Kidney (tissue), 14 donors: ENCODE results near the gene ASGR1. TPM values are rescaled to one million over a fixed set of nuclear protein-coding genes. Genes with fewer than 3 reads are reported as not detected.

Experiments used
- DNase-seq, 5 donors: peaks; one replicate each; pipeline ENCODE4 v3.0.0-alpha.2; 2013 to 2020
- FAIRE-seq: peaks from 2 replicates; lab custom pipeline; 2012; peaks lifted over from hg19 to GRCh38; lab: Jason Lieb, UNC
- H3K27ac ChIP-seq, 2 donors: one replicate each; pipeline ENCODE4 v1.7.0; 2013; ENCODE audit warnings: low read depth in 2 of 2, low read length in 2 of 2, inconsistent platforms in 1 of 2
- H3K27me3 ChIP-seq: one replicate; pipeline ENCODE4 v1.7.1; 2013; ENCODE audit warnings: low read length, inconsistent platforms; ENCODE audit not compliant: control insufficient read depth, insufficient read depth
- H3K36me3 ChIP-seq, 3 donors: one replicate each; pipeline versions ENCODE4 v1.7.0 to v1.7.1; 2013; ENCODE audit warnings: low read length in 3 of 3, control low read depth in 1 of 3, inconsistent platforms in 1 of 3; ENCODE audit not compliant: insufficient read depth in 3 of 3, control insufficient read depth in 2 of 3
- H3K4me1 ChIP-seq, 3 donors: one replicate each; pipeline versions ENCODE4 v1.7.0 to v1.7.1; 2013; ENCODE audit warnings: low read length in 3 of 3, inconsistent platforms in 1 of 3, low read depth in 1 of 3; ENCODE audit not compliant: control insufficient read depth in 2 of 3, insufficient read depth in 2 of 3
- H3K4me3 ChIP-seq, 3 donors: one replicate each; pipeline versions ENCODE4 v1.7.0 to v1.8.1; 2013; ENCODE audit warnings: low read length in 3 of 3, control low read depth in 1 of 3, inconsistent platforms in 1 of 3
- H3K9ac ChIP-seq, 3 donors: one replicate each; pipeline versions ENCODE4 v1.7.0 to v1.7.1; 2013; ENCODE audit warnings: low read length in 3 of 3, control low read depth in 1 of 3, inconsistent platforms in 1 of 3
- H3K9me3 ChIP-seq, 3 donors: one replicate each; pipeline versions ENCODE4 v1.7.0 to v1.7.1; 2013; ENCODE audit warnings: low read length in 3 of 3, control low read depth in 1 of 3, inconsistent platforms in 1 of 3; ENCODE audit not compliant: control insufficient read depth in 2 of 3, insufficient read depth in 1 of 3
- intact Hi-C: fragments of 100-400 bp; cut with DNase I; formaldehyde crosslinking; loops from one replicate; pipeline ENCODE4 v1.11.1; 2022
- polyA plus RNA-seq: library from polyadenylated mRNA; stranded (reverse); fragments of 350-450 nt; fragmentation: Illumina TruSeq; extraction: RNeasy Lipid Tissue Mini Kit (QIAGEN cat#74804); gene quantifications from one replicate; pipeline ENCODE4 v1.2.3, GENCODE V29; 2014; ENCODE audit warnings: low read depth, low replicate concordance; ENCODE audit not compliant: insufficient read depth
- total RNA-seq: library from RNA; stranded (reverse); fragmentation: NEBNext Ultra II Directional; extraction: Animal tissue kit (Norgen Biotek cat#: 25700); gene quantifications from one replicate; pipeline ENCODE4 v1.2.1, GENCODE V29; 2021
- TF ChIP-seq, protein P1 (sequence below): IDR thresholded peaks from 3 replicates; pipeline ENCODE4 v1.5.1; 2012; ENCODE audit warnings: mild to moderate bottlenecking, moderate library complexity, borderline replicate concordance; ENCODE audit not compliant: insufficient read depth; ENCODE audit errors: extremely low read depth
- donor health status: control.
- donor health status: control.
- donor health status: control.
- donor health status: control.
- donor health status: control.
- donor health status: DM: yes; HTN: yes; CAD: no.
- donor health status: Normal renal cell carcinoma (clear cell type).

ASGR1 gene
- total and polyA plus RNA-seq, 2 donors from 2014 or later = 1.4 to 2.1 TPM

DNA sequence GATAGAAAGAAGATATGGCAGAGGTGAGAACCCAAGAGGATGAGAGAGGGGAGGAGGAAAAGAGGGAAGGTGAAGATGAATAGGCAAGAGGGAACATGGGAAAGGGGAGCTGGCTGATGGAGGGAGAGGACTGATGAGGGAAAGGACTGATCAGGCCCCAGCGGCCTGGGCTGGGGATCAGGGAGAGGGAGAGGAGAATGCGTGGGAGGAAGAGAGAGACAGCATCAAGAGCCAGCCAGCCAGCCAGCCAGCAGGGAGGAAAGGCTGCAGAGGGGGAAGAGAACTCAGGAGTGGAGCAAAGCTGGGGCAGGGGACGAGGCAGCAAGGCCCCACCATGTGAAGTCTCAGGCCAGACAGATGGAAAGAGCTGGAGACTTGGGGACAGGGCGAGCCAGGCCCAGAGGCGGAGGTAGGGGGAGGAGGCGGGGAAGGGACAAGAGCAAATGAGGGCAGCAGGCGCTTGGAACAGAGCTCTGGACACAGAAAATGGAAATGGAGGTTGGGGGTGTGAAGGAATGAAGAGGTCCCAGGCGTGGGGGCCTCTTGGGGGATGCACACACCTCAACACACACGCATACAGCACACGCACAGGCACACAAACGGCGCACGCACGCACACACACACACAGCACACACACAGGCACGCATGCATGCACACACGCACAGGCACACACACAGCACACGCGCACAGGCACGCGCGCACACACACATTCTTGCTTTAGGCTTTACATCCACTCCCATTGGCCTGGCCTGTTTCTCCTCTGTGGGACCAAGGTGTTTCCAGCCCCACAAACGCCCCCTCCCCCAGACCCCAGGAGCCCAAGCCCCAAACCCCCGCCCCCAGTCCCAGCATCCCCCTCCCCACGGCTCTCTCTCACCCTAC is 28.2 kb upstream of the ASGR1 start:
- H3K9me3 ChIP-seq = no peaks in the 10 kb centered on the region
- FAIRE-seq (no peak), DNase-seq (peak in 4 of 5 donors; percentile 73 to 83 (median 80))
- H3K4me3 ChIP-seq = no peak overlapping the region
- TF ChIP-seq, protein P1, sequence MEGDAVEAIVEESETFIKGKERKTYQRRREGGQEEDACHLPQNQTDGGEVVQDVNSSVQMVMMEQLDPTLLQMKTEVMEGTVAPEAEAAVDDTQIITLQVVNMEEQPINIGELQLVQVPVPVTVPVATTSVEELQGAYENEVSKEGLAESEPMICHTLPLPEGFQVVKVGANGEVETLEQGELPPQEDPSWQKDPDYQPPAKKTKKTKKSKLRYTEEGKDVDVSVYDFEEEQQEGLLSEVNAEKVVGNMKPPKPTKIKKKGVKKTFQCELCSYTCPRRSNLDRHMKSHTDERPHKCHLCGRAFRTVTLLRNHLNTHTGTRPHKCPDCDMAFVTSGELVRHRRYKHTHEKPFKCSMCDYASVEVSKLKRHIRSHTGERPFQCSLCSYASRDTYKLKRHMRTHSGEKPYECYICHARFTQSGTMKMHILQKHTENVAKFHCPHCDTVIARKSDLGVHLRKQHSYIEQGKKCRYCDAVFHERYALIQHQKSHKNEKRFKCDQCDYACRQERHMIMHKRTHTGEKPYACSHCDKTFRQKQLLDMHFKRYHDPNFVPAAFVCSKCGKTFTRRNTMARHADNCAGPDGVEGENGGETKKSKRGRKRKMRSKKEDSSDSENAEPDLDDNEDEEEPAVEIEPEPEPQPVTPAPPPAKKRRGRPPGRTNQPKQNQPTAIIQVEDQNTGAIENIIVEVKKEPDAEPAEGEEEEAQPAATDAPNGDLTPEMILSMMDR = no peak
- H3K9ac ChIP-seq = no peak overlapping the region
- H3K4me1 ChIP-seq = no peaks in the 10 kb centered on the region
- H3K36me3 ChIP-seq = peaks cover 0 to 9% (median 0%) of the 10 kb centered on the region in 3 donors
- H3K27me3 ChIP-seq = no peaks in the 10 kb centered on the region
- H3K27ac ChIP-seq = no peak overlapping the region
- intact Hi-C loops = no loop called here

DNA sequence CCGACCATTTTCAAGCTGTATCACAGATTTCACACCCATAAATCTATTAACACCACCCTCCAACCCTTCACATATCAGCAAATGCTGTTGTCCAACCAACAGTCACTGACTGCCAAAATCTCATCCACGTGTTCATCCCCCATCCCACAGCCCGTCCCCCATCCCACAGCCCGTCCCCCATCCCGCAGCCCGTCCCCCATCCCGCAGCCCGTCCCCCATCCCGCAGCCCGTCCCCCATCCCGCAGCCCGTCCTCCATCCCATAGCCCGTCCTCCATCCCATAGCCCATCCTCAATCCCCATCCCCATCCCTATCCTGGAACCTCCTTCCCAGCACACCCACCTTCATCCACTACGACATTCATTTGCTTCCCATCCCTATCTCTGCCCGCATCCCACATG is 26.4 kb upstream of the ASGR1 start:
- Histone ChIP-seq H3K4me1 (no peaks in the 10 kb centered on the region), H3K4me3 (peak overlapping the region in 2 of 3 donors; percentile 58 to 67), H3K27ac (no peak overlapping the region), H3K9me3 (no peaks in the 10 kb centered on the region), H3K36me3 (peaks cover 0 to 9% (median 0%) of the 10 kb centered on the region in 3 donors), H3K9ac (peak overlapping the region in 2 of 3 donors; percentile 26 to 75), H3K27me3 (no peaks in the 10 kb centered on the region)
- peak in 1 of 5 donors; percentile 50 for DNase-seq
- intact Hi-C loops = no loop called here
- TF ChIP-seq, protein P1 = no peak
- no peak for FAIRE-seq

- FAIRE-seq = no peak
Observed at GRCh38 chr17:7204828-7205461, 25.8 kb upstream of the ASGR1 start.

More at GRCh38 chr17:7204828-7205461, 25.8 kb upstream of the ASGR1 start:
- intact Hi-C loops = no loop called here
- no peak overlapping the region for H3K27ac ChIP-seq
- DNase-seq = peak; percentile 91 to 96 (median 95)
- H3K27me3 ChIP-seq = no peaks in the 10 kb centered on the region
- peak overlapping the region; percentile 52 to 67 (median 58) for H3K4me3 ChIP-seq
- H3K4me1 ChIP-seq = no peaks in the 10 kb centered on the region
- TF ChIP-seq, protein P1 = no peak
- H3K36me3 ChIP-seq = peaks cover 0 to 9% (median 0%) of the 10 kb centered on the region in 3 donors
- H3K9me3 ChIP-seq = no peaks in the 10 kb centered on the region
- H3K9ac ChIP-seq = peak overlapping the region; percentile 26 to 75 (median 38)
